Heart right ventricle (tissue), 16 donors: ENCODE measurements around the gene NIP7. TPM values are rescaled to one million over a fixed set of nuclear protein-coding genes. Genes with fewer than 3 reads are reported as not detected.

Source experiments
- ATAC-seq, 8 donors: fragments of 200-7000 bp; cut with Tn5 transposase; one replicate each; pipeline ENCODE4 v1.9.1; 2020; ENCODE audit warnings: mild to moderate bottlenecking in 8 of 8, moderate library complexity in 8 of 8, moderate number of reproducible peaks in 1 of 8
- DNase-seq, 2 donors: peaks; one replicate each; pipeline ENCODE4 v3.0.0-alpha.2; 2020
- H3K27ac ChIP-seq, 10 donors: fragments of 200-600 bp; sonication (generic) in 2 of 10; one replicate each; pipeline versions ENCODE4 v1.5.0 to v1.8.0; 2020 to 2022; ENCODE audit warnings: mild to moderate bottlenecking in 3 of 10
- H3K27me3 ChIP-seq, 7 donors: fragments of 200-600 bp; one replicate each; pipeline ENCODE4 v1.8.0; 2021 to 2022; ENCODE audit warnings: mild to moderate bottlenecking in 2 of 7
- H3K36me3 ChIP-seq, 9 donors: fragments of 200-600 bp; sonication (generic) in 1 of 9; one replicate each; pipeline versions ENCODE4 v1.5.0 to v1.8.0; 2020 to 2022; ENCODE audit warnings: mild to moderate bottlenecking in 2 of 9
- H3K4me1 ChIP-seq, 9 donors: fragments of 200-600 bp; sonication (generic) in 1 of 9; one replicate each; pipeline versions ENCODE4 v1.5.0 to v1.8.0; 2020 to 2022; ENCODE audit warnings: mild to moderate bottlenecking in 4 of 9
- H3K4me3 ChIP-seq, 10 donors: fragments of 200-600 bp; sonication (generic) in 2 of 10; one replicate each; pipeline versions ENCODE4 v1.5.0 to v1.8.0; 2020 to 2022; ENCODE audit warnings: mild to moderate bottlenecking in 7 of 10, moderate library complexity in 2 of 10
- H3K9me3 ChIP-seq, 11 donors: fragments of 200-600 bp in 10 of 11; sonication (generic) in 2 of 11; one replicate each; pipeline versions ENCODE4 v1.5.0 to v1.8.0; 2013 to 2022; ENCODE audit warnings: mild to moderate bottlenecking in 2 of 11, control low read depth in 1 of 11, moderate library complexity in 1 of 11
- CTCF ChIP-seq, 9 donors: fragments of 200-600 bp; sonication (generic) in 2 of 9; IDR thresholded peaks; one replicate each; pipeline versions ENCODE4 v1.5.0 to v1.8.0; 2021 to 2022; ENCODE audit warnings: antibody characterized with exemption in 9 of 9, mild to moderate bottlenecking in 5 of 9, moderate library complexity in 1 of 9
- WGBS, 2 donors: extraction: QIAGEN DNeasy Blood & Tissue Kit; methylation state at CpG; one replicate each; pipeline ENCODE4 v1.1.7; 2013; ENCODE audit warnings: inconsistent platforms in 1 of 2; 5-methylcytosine and 5-hydroxymethylcytosine counted together
- intact Hi-C, 10 donors: fragments of 100-400 bp; cut with DNase I; formaldehyde crosslinking; loops; one replicate each; pipeline versions ENCODE4 v1.11.1 to v1.14.2; 2022
- polyA plus RNA-seq, 2 donors: library from polyadenylated mRNA; stranded (reverse); fragments of 200-250 nt; gene quantifications; one replicate each; pipeline ENCODE4 v1.2.3, GENCODE V29; 2013
- total RNA-seq, 10 donors: library from RNA; stranded (reverse); fragmentation: NEBNext Ultra II Directional in 3 of 10; extraction: Animal tissue kit (Norgen Biotek cat#: 25700) in 3 of 10; gene quantifications; one replicate each; pipeline versions ENCODE4 v1.2.1 to v1.2.4, GENCODE V29; 2021 to 2023
- donor health status: Arrhythmogenic right ventricular cardiomyopathy.
- donor health status: ischemic (EF 13 %, LVEDD 7.1; RV severe dilation, severe dysfunction).
- donor health status: healthy with polysubstance abuse.
- donor health status: DM: no; HTN: yes; CAD: no.
- donor health status: DM: no; HTN: no; CAD: no.
- donor health status: ischemic (EF 25% LVEDD 6.9; RV normal size, moderate dysfunction).
- donor health status: ischemic (EF 25% LVEDD 5.7; RV mildly dilated, moderate dysfunction).
- donor health status: healthy.
- donor health status: DM: yes; HTN: yes; CAD: no.
- donor health status: Ischemic cardiomyopathy.
- donor health status: ischemic (EF 35%, LVEDD 5.7; RV mildly dilated, moderate dysfunction).
- donor health status: nonischemic (EF 11% LVEDD 7.7; RV severe dilation, severe dysfunction).
- donor health status: DM: yes; HTN: yes; CAD: no.
- donor health status: PGD.
- donor health status: ischemic (EF 29% LVEDD 5.4; RV normal size, mild dysfunction).
- donor health status: nonischemic (EF 23%, LVEDD 6.1; RV moderate dilation, normal function).

Gene NIP7
- total and polyA plus RNA-seq, 12 donors = 6.1 to 15.8 (median 8.0) TPM

- peaks cover 7 to 100% (median 70%) of the 10 kb centered on the region in 9 donors for H3K36me3 ChIP-seq
- H3K27ac ChIP-seq = no peak overlapping the region
- intact Hi-C loops = no loop called here
- no peaks in the 10 kb centered on the region for H3K9me3 ChIP-seq
- no peak for ATAC-seq
- no peak for DNase-seq
- H3K4me3 ChIP-seq = no peak overlapping the region
- H3K27me3 ChIP-seq = no peaks in the 10 kb centered on the region
- WGBS, 2 donors = 93 to 94% methylated on average over 7 of the region's 7 CpGs
- TF ChIP-seq CTCF (IDR thresholded peaks at IDR 0.05) = no peak
- H3K4me1 ChIP-seq = peaks cover 0 to 28% (median 17%) of the 10 kb centered on the region in 9 donors
Observed at GRCh38 chr16:69322343-69322742, 17.2 kb upstream of the NIP7 start.

GRCh38 chr16:69323415-69323814 lies 16.2 kb upstream of the NIP7 start:
- 92 to 94% methylated on average over 14 of the region's 14 CpGs for WGBS, 2 donors

GRCh38 chr16:69324013-69324531 lies 15.5 kb upstream of the NIP7 start:
- peaks cover 2 to 45% (median 33%) of the 10 kb centered on the region in 9 donors for H3K4me1 ChIP-seq
- WGBS, 2 donors = 77 to 81% methylated on average over 8 of the region's 8 CpGs
- H3K4me3 ChIP-seq = no peak overlapping the region
- H3K27me3 ChIP-seq = no peaks in the 10 kb centered on the region
- H3K27ac ChIP-seq = no peak overlapping the region
- intact Hi-C loops = no loop called here
- DNase-seq (peak in 1 of 2 donors; percentile 74), ATAC-seq (peak in 6 of 8 donors; percentile 41 to 54 (median 45))
- no peak for TF ChIP-seq CTCF (IDR thresholded peaks at IDR 0.05)
- no peaks in the 10 kb centered on the region for H3K9me3 ChIP-seq
- peaks cover 7 to 97% (median 67%) of the 10 kb centered on the region in 9 donors for H3K36me3 ChIP-seq

More at GRCh38 chr16:69323415-69323814, 16.2 kb upstream of the NIP7 start:
- H3K4me3 ChIP-seq = no peak overlapping the region
- no peaks in the 10 kb centered on the region for H3K9me3 ChIP-seq
- H3K27me3 ChIP-seq = no peaks in the 10 kb centered on the region
- intact Hi-C loops = no loop called here
- no peak for TF ChIP-seq CTCF (IDR thresholded peaks at IDR 0.05)
- DNase-seq (no peak), ATAC-seq (no peak)
- peaks cover 7 to 100% (median 72%) of the 10 kb centered on the region in 9 donors for H3K36me3 ChIP-seq
- no peak overlapping the region for H3K27ac ChIP-seq
- H3K4me1 ChIP-seq = peaks cover 0 to 38% (median 27%) of the 10 kb centered on the region in 9 donors

- DNase-seq (no peak), ATAC-seq (no peak)
- H3K4me1 ChIP-seq = peaks cover 2 to 51% (median 40%) of the 10 kb centered on the region in 9 donors
- TF ChIP-seq CTCF (IDR thresholded peaks at IDR 0.05) = no peak
- no peaks in the 10 kb centered on the region for H3K9me3 ChIP-seq
- no peaks in the 10 kb centered on the region for H3K27me3 ChIP-seq
- H3K27ac ChIP-seq = no peak overlapping the region
- intact Hi-C loops = no loop called here
- H3K4me3 ChIP-seq = no peak overlapping the region
- 77 to 84% methylated on average over 10 of the region's 10 CpGs for WGBS, 2 donors
- H3K36me3 ChIP-seq = peaks cover 7 to 91% (median 61%) of the 10 kb centered on the region in 9 donors
Observed at GRCh38 chr16:69324585-69325253, 14.9 kb upstream of the NIP7 start.
